SK-N-SH treated with all-trans-retinoic acid at 6 μM for 48 hours (cell line): ENCODE results near the gene CFAP91.
A peak's percentile ranks its signal among the peaks of the same experiment; 100 is the strongest.

Source experiments
- ATAC-seq: fragments of 200-7000 bp; cut with Tn5 transposase; 3 replicates; pipeline ENCODE4 v1.9.1; 2020; ENCODE audit warnings: mild to moderate bottlenecking, moderate library complexity
- BACH2 ChIP-seq: fragments of 250-450 bp; sonication (Bioruptor Pico); IDR thresholded peaks from 2 replicates; pipeline ENCODE4 v1.9.0; 2021; ENCODE audit warnings: mild to moderate bottlenecking, borderline replicate concordance
- CSDC2 ChIP-seq: fragments of 250-450 bp; sonication (Bioruptor Pico); IDR thresholded peaks from 2 replicates; pipeline ENCODE4 v1.5.0; 2020; ENCODE audit warnings: mild to moderate bottlenecking, moderate library complexity
- ESRRG ChIP-seq: fragments of 250-450 bp; sonication (Bioruptor Pico); IDR thresholded peaks from 2 replicates; pipeline ENCODE4 v1.6.1; 2021; ENCODE audit warnings: mild to moderate bottlenecking
- GLIS3 ChIP-seq: fragments of 250-450 bp; sonication (Bioruptor Pico); IDR thresholded peaks from 2 replicates; pipeline ENCODE4 v1.5.0; 2020; ENCODE audit warnings: mild to moderate bottlenecking, moderate library complexity
- ISL1 ChIP-seq: fragments of 250-450 bp; sonication (Bioruptor Pico); IDR thresholded peaks from 2 replicates; pipeline ENCODE4 v2.1.2; 2022; ENCODE audit warnings: mild to moderate bottlenecking, moderate library complexity
- OSR1 ChIP-seq: fragments of 250-450 bp; sonication (Bioruptor Pico); IDR thresholded peaks from 2 replicates; pipeline ENCODE4 v1.8.0; 2022; ENCODE audit warnings: moderate library complexity, mild to moderate bottlenecking, inconsistent platforms
- PPARA ChIP-seq: fragments of 250-450 bp; sonication (Bioruptor Pico); IDR thresholded peaks from 2 replicates; pipeline ENCODE4 v1.5.0; 2020; ENCODE audit warnings: mild to moderate bottlenecking, borderline replicate concordance
- RARB ChIP-seq: fragments of 250-450 bp; sonication (Bioruptor Pico); IDR thresholded peaks from 2 replicates; pipeline ENCODE4 v1.8.0; 2021; ENCODE audit warnings: mild to moderate bottlenecking, moderate library complexity
- SNAI2 ChIP-seq: fragments of 250-450 bp; sonication (Bioruptor Pico); IDR thresholded peaks from 2 replicates; pipeline ENCODE4 v1.5.0; 2020; ENCODE audit warnings: mild to moderate bottlenecking, moderate library complexity
- TCF4 ChIP-seq: fragments of 250-450 bp; sonication (Bioruptor Pico); IDR thresholded peaks from 2 replicates; pipeline ENCODE4 v1.8.0; 2021; ENCODE audit warnings: mild to moderate bottlenecking, moderate library complexity, borderline replicate concordance
- TOX ChIP-seq: fragments of 250-450 bp; sonication (Bioruptor Pico); IDR thresholded peaks from 2 replicates; pipeline ENCODE4 v1.8.0; 2021; ENCODE audit warnings: mild to moderate bottlenecking, moderate library complexity, borderline replicate concordance
- ZC3H10 ChIP-seq: fragments of 250-450 bp; sonication (Bioruptor Pico); IDR thresholded peaks from 2 replicates; pipeline ENCODE4 v1.5.1; 2021; ENCODE audit warnings: mild to moderate bottlenecking, moderate library complexity
- ZFP3 ChIP-seq: fragments of 250-450 bp; sonication (Bioruptor Pico); IDR thresholded peaks from 2 replicates; pipeline ENCODE4 v1.5.0; 2020; ENCODE audit warnings: mild to moderate bottlenecking, moderate library complexity
- ZNF565 ChIP-seq: fragments of 450-650 bp; formaldehyde crosslinking; conservative IDR thresholded peaks from 2 replicates; pipeline ENCODE4 v1.5.0; 2020; ENCODE audit warnings: low read depth, mild to moderate bottlenecking, moderate library complexity
- ZNF70 ChIP-seq: fragments of 450-650 bp; formaldehyde crosslinking; IDR thresholded peaks from 2 replicates; pipeline ENCODE4 v1.5.0; 2020; ENCODE audit warnings: mild to moderate bottlenecking, moderate library complexity
- ZNF8 ChIP-seq: fragments of 450-650 bp; formaldehyde crosslinking; IDR thresholded peaks from 2 replicates; pipeline ENCODE4 v1.5.0; 2020; ENCODE audit warnings: mild to moderate bottlenecking, moderate library complexity
- TF ChIP-seq, protein P1 (sequence below): fragments of 250-450 bp; sonication (Bioruptor Pico); IDR thresholded peaks from 2 replicates; pipeline ENCODE4 v1.5.1; 2020; ENCODE audit warnings: low read depth, mild to moderate bottlenecking, moderate library complexity
- TF ChIP-seq, protein P2 (sequence below): fragments of 250-450 bp; sonication (Bioruptor Pico); IDR thresholded peaks from 2 replicates; pipeline ENCODE4 v1.8.0; 2020; ENCODE audit warnings: mild to moderate bottlenecking, moderate library complexity, borderline replicate concordance
- TF ChIP-seq, protein P3 (sequence below): fragments of 250-450 bp; sonication (Bioruptor Pico); IDR thresholded peaks from 2 replicates; pipeline ENCODE4 v1.5.0; 2020; ENCODE audit warnings: mild to moderate bottlenecking, moderate library complexity
- TF ChIP-seq, protein P4 (sequence below): fragments of 250-450 bp; sonication (Bioruptor Pico); IDR thresholded peaks from 2 replicates; pipeline ENCODE4 v1.5.1; 2021; ENCODE audit warnings: mild to moderate bottlenecking, moderate library complexity

The CFAP91 gene

DNA sequence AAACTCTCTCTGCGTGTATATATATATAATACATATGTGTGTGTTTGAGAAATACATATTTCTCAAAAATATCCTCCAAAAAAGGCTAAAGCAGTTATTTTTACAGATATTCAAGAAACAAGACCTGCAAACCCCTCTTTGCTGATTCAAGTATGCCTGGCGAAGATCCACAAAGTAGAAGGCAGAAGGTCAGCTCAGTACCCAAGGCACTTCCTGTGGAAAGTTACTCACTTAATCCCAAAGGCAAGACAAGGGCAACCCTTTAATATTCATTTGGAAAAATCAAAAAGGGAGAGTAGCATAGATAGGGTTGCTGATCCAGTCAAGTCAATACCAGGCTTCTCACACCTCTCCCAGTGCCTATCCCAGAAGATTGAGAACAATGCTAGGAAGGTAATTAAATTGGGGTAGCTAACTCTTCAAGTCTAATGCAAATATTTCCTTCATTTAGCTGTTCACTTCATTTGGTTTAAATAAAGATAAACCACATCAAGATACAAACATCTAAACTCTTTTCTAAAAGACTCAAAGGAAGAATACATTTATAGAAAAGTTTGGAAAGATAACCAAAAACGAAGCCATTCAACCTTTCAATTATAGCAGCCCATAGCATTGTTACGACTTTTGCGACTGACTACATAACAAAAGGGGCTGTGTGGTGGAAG is 32.8 kb upstream of the CFAP91 start:
- TF ChIP-seq ZFP3 (CRISPR knock-in tag): no peak
- TF ChIP-seq ZNF565 (CRISPR knock-in tag): no peak
- TF ChIP-seq ISL1 (CRISPR knock-in tag): no peak
- no peak for TF ChIP-seq TOX
- TF ChIP-seq SNAI2 (CRISPR knock-in tag): no peak
- no peak for ATAC-seq

DNA sequence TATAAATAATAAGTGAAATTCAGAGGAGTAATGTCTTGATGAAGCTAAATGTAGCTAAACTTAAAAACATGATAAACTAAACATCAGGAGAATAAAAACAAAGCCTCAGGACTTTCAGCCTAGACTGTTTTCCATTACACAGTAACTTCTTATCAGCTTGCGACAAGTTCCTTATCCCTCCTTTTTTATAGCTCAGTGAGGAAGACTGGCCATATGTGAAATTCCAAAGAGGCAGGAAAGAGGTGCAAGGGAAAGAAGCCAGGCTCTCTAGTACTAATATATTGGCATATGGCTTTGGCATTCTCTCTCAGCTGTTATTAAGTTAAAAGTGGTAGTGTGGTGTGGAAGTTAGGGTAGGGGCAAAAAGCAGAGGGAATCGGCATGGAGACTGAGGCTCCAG is 30.0 kb upstream of the CFAP91 start:
- no peak for ATAC-seq
- TF ChIP-seq ISL1 (CRISPR knock-in tag): peak; percentile 49; the same call in 1 of the 2 replicates
- peak; percentile 40 for TF ChIP-seq TCF4 (CRISPR knock-in tag)
- TF ChIP-seq, protein P1, sequence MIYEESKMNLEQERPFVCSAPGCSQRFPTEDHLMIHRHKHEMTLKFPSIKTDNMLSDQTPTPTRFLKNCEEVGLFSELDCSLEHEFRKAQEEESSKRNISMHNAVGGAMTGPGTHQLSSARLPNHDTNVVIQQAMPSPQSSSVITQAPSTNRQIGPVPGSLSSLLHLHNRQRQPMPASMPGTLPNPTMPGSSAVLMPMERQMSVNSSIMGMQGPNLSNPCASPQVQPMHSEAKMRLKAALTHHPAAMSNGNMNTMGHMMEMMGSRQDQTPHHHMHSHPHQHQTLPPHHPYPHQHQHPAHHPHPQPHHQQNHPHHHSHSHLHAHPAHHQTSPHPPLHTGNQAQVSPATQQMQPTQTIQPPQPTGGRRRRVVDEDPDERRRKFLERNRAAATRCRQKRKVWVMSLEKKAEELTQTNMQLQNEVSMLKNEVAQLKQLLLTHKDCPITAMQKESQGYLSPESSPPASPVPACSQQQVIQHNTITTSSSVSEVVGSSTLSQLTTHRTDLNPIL (CRISPR knock-in tag): no peak
- TF ChIP-seq, protein P2, sequence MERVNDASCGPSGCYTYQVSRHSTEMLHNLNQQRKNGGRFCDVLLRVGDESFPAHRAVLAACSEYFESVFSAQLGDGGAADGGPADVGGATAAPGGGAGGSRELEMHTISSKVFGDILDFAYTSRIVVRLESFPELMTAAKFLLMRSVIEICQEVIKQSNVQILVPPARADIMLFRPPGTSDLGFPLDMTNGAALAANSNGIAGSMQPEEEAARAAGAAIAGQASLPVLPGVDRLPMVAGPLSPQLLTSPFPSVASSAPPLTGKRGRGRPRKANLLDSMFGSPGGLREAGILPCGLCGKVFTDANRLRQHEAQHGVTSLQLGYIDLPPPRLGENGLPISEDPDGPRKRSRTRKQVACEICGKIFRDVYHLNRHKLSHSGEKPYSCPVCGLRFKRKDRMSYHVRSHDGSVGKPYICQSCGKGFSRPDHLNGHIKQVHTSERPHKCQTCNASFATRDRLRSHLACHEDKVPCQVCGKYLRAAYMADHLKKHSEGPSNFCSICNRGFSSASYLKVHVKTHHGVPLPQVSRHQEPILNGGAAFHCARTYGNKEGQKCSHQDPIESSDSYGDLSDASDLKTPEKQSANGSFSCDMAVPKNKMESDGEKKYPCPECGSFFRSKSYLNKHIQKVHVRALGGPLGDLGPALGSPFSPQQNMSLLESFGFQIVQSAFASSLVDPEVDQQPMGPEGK: no peak
- TF ChIP-seq RARB (CRISPR knock-in tag): no peak
- TF ChIP-seq, all 23 proteins: peak for 2

DNA sequence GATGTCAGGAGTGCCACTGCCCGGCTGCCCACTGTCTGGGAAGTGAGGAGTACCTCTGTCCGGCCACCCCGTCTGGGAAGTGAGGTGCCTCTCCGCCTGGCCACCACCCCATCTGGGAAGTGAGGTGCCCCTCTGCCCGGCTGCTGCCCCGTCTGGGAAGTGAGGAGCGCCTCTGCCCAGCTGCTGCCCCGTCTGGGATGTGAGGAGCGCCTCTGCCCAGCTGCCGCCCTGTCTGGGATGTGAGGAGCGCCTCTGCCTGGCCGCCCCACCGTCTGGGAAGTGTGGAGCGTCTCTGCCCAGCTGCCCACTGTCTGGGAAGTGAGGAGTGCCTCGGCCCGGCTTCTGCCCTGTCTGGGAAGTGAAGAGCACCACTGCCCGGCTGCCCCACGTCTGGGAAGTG is 28.9 kb upstream of the CFAP91 start:
- TF ChIP-seq, protein P2: no peak
- TF ChIP-seq TOX (no peak), TCF4 (CRISPR knock-in tag) (no peak), BACH2 (CRISPR knock-in tag) (no peak), GLIS3 (CRISPR knock-in tag) (no peak), OSR1 (CRISPR knock-in tag) (no peak), ZNF70 (CRISPR knock-in tag) (no peak), ZNF8 (no peak), SNAI2 (CRISPR knock-in tag) (no peak), ESRRG (CRISPR knock-in tag) (no peak)
- TF ChIP-seq, protein P1 (CRISPR knock-in tag): no peak
- TF ChIP-seq, protein P3, sequence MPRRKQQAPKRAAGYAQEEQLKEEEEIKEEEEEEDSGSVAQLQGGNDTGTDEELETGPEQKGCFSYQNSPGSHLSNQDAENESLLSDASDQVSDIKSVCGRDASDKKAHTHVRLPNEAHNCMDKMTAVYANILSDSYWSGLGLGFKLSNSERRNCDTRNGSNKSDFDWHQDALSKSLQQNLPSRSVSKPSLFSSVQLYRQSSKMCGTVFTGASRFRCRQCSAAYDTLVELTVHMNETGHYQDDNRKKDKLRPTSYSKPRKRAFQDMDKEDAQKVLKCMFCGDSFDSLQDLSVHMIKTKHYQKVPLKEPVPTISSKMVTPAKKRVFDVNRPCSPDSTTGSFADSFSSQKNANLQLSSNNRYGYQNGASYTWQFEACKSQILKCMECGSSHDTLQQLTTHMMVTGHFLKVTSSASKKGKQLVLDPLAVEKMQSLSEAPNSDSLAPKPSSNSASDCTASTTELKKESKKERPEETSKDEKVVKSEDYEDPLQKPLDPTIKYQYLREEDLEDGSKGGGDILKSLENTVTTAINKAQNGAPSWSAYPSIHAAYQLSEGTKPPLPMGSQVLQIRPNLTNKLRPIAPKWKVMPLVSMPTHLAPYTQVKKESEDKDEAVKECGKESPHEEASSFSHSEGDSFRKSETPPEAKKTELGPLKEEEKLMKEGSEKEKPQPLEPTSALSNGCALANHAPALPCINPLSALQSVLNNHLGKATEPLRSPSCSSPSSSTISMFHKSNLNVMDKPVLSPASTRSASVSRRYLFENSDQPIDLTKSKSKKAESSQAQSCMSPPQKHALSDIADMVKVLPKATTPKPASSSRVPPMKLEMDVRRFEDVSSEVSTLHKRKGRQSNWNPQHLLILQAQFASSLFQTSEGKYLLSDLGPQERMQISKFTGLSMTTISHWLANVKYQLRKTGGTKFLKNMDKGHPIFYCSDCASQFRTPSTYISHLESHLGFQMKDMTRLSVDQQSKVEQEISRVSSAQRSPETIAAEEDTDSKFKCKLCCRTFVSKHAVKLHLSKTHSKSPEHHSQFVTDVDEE: no peak
- TF ChIP-seq, all 23 proteins: peak for 0
- no peak for ATAC-seq

DNA sequence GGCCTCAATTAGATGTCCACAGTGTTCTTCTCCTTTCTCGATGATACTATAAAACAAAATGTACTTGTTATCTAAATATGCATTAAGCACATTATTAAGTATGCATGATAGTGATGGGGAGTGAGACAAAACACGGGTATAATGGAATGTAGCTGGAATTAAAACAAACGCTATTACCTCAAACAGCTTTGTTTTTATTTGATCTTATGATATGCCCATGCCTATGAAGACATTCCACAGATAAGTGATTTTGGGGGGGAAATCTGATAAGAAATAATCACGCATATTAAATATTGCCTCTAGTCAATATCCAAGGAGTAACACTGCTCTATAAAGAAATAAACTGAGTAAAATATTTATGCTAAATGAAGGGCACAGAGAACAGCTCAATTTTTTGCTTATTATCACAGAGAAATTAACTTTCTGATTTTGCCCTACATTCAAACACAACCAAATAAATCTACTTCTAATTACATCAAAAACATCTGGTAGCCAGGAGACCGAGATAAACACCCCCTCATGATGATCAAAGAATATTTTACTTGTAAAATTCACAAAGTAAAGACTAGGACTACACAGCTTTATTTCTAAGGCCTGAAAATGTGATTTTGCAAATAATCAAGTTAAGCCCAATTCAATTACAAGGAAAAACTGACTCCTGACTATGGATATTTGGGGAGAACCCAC is 27.5 kb upstream of the CFAP91 start:
- ATAC-seq: no peak
- TF ChIP-seq ZC3H10 (CRISPR knock-in tag) (no peak), CSDC2 (CRISPR knock-in tag) (no peak), ISL1 (CRISPR knock-in tag) (peak; percentile 88), RARB (CRISPR knock-in tag) (no peak), ZNF565 (CRISPR knock-in tag) (no peak), PPARA (CRISPR knock-in tag) (no peak), ZNF8 (no peak), ESRRG (CRISPR knock-in tag) (no peak), ZNF70 (CRISPR knock-in tag) (peak; percentile 73), TOX (no peak), BACH2 (CRISPR knock-in tag) (no peak)
- TF ChIP-seq, protein P4, sequence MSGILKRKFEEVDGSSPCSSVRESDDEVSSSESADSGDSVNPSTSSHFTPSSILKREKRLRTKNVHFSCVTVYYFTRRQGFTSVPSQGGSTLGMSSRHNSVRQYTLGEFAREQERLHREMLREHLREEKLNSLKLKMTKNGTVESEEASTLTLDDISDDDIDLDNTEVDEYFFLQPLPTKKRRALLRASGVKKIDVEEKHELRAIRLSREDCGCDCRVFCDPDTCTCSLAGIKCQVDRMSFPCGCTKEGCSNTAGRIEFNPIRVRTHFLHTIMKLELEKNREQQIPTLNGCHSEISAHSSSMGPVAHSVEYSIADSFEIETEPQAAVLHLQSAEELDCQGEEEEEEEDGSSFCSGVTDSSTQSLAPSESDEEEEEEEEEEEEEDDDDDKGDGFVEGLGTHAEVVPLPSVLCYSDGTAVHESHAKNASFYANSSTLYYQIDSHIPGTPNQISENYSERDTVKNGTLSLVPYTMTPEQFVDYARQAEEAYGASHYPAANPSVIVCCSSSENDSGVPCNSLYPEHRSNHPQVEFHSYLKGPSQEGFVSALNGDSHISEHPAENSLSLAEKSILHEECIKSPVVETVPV (CRISPR knock-in tag): 0 out of 2 replicates have a peak, but pooled peaks have one; percentile 36
- TF ChIP-seq, protein P2: no peak
